GM12878 (cell line): Measurements from ENCODE around the gene PIGM. TPM values are rescaled to one million over a fixed set of nuclear protein-coding genes. Genes with fewer than 3 reads are reported as not detected.

Source experiments
- ATAC-seq: fragments of 200-7000 bp; cut with Tn5 transposase; 3 replicates; pipeline ENCODE4 v1.9.1; 2020; ENCODE audit warnings: mild to moderate bottlenecking, moderate library complexity
- BruUV-seq: library from RNA; stranded (reverse); fragments of 400-500 nt; replicated peaks from 2 replicates; lab custom pipeline; 2021; lab: Mats Ljungman, UMichigan
- CTCF ChIA-PET: fragments of 300-600 bp; sonication (Branson Sonifier 250); formaldehyde crosslinking; extraction: SDS; loops from one replicate; lab custom pipeline; 2021; ENCODE audit warnings: inconsistent platforms; lab: Yijun Ruan, JAX
- POLR2A ChIA-PET: fragments of 350-600 bp; formaldehyde crosslinking; extraction: SDS; loops from one replicate; lab custom pipeline; 2021; ENCODE audit warnings: inconsistent platforms; lab: Charles Lee
- RAD21 ChIA-PET: fragments of 300-600 bp; sonication (Branson Sonifier 250); formaldehyde crosslinking; loops from one replicate; lab custom pipeline; 2023; ENCODE audit warnings: antibody characterized with exemption; ENCODE audit not compliant: unreplicated experiment; lab: Charles Lee
- SMC1A ChIA-PET: fragments of 300-600 bp; sonication (Branson Sonifier 250); formaldehyde crosslinking; loops from one replicate; lab custom pipeline; 2023; ENCODE audit not compliant: unreplicated experiment, uncharacterized antibody; lab: Charles Lee
- DNase-seq: peaks from one replicate; pipeline ENCODE4 v3.0.0-alpha.2; 2011; ENCODE audit warnings: low read depth, low spot score
- FAIRE-seq: peaks from 3 replicates; lab custom pipeline; 2011; peaks lifted over from hg19 to GRCh38; lab: Jason Lieb, UNC
- H2AFZ ChIP-seq: 2 replicates; pipeline ENCODE4 v1.6.0; 2011; ENCODE audit warnings: low read depth, low read length, control low read depth; ENCODE audit not compliant: control insufficient read depth
- H3K27ac ChIP-seq: 2 replicates; pipeline ENCODE4 v1.5.1; 2011; ENCODE audit warnings: control low read depth; ENCODE audit not compliant: control insufficient read depth, insufficient read depth
- H3K27me3 ChIP-seq, 2 experiments: replicated peaks in 1 of 2; 2 replicates each; pipeline versions ENCODE4 v1.6.0 to v1.6.1; 2011; ENCODE audit warnings: low read length in 1 of 2; ENCODE audit not compliant: control insufficient read depth in 2 of 2, insufficient read depth in 2 of 2
- H3K36me3 ChIP-seq, 2 experiments: 2 replicates each; pipeline ENCODE4 v1.5.1; 2011; ENCODE audit warnings: low read length in 1 of 2; ENCODE audit not compliant: control insufficient read depth in 2 of 2, insufficient read depth in 2 of 2
- H3K4me1 ChIP-seq: 2 replicates; pipeline ENCODE4 v1.6.1; 2011; ENCODE audit warnings: mild to moderate bottlenecking, low read length, moderate library complexity, mixed read lengths; ENCODE audit not compliant: control insufficient read depth, insufficient read depth
- H3K4me2 ChIP-seq: 2 replicates; pipeline ENCODE4 v1.6.0; 2011; ENCODE audit warnings: control low read depth; ENCODE audit not compliant: control insufficient read depth, insufficient read depth
- H3K4me3 ChIP-seq: fragments of 200-600 bp; sonication (generic); 2 replicates; pipeline ENCODE4 v1.5.1; 2016
- H3K79me2 ChIP-seq: 2 replicates; pipeline ENCODE4 v1.6.0; 2011; ENCODE audit warnings: low read length; ENCODE audit not compliant: control insufficient read depth, insufficient read depth
- H3K9ac ChIP-seq: 2 replicates; pipeline ENCODE4 v1.8.0; 2011; ENCODE audit warnings: low read length, control low read depth, mixed read lengths; ENCODE audit not compliant: control insufficient read depth, insufficient read depth
- H3K9me3 ChIP-seq: replicated peaks from 3 replicates; pipeline ENCODE4 v1.5.1; 2011; ENCODE audit warnings: mild to moderate bottlenecking, low read length; ENCODE audit not compliant: control insufficient read depth, insufficient read depth
- H4K20me1 ChIP-seq: 2 replicates; pipeline ENCODE4 v1.6.0; 2011; ENCODE audit not compliant: control insufficient read depth, insufficient read depth
- BCL3 ChIP-seq: IDR thresholded peaks from 2 replicates; pipeline ENCODE4 v1.6.1; 2011; ENCODE audit warnings: borderline replicate concordance, low read depth, mild to moderate bottlenecking, moderate library complexity, low read length; ENCODE audit not compliant: insufficient read depth, poor library complexity, severe bottlenecking
- CHD1 ChIP-seq: IDR thresholded peaks from 2 replicates; pipeline ENCODE4 v1.6.1; 2012; ENCODE audit warnings: low read depth, low read length, improper control_type of control experiment
- CREM ChIP-seq: IDR thresholded peaks from 2 replicates; pipeline ENCODE4 v1.6.1; 2014; ENCODE audit warnings: antibody characterized with exemption, low read depth
- EGR1 ChIP-seq, 2 experiments: IDR thresholded peaks; 1 replicate in 1 of 2; 2 replicates in 1 of 2; pipeline ENCODE4 v1.6.1; 2011 to 2012; ENCODE audit warnings: low read depth in 2 of 2, low read length in 2 of 2, borderline replicate concordance in 1 of 2, mild to moderate bottlenecking in 1 of 2, moderate library complexity in 1 of 2
- FOS ChIP-seq: IDR thresholded peaks from 3 replicates; pipeline ENCODE4 v1.6.1; 2011; ENCODE audit warnings: borderline replicate concordance; ENCODE audit not compliant: insufficient read length; ENCODE audit errors: extremely low read depth
- HDAC2 ChIP-seq: fragments of 200-600 bp; sonication (generic); IDR thresholded peaks from 2 replicates; pipeline ENCODE4 v1.6.1; 2017
- HDGF ChIP-seq: fragments of 450-650 bp; IDR thresholded peaks from 2 replicates; pipeline ENCODE4 v1.6.1; 2016; ENCODE audit warnings: antibody characterized with exemption
- IKZF1 ChIP-seq: fragments of 450-650 bp; conservative IDR thresholded peaks from 2 replicates; pipeline ENCODE4 v1.6.1; 2017; ENCODE audit warnings: antibody characterized with exemption, mild to moderate bottlenecking
- KLF5 ChIP-seq: fragments of 450-650 bp; IDR thresholded peaks from 2 replicates; pipeline ENCODE4 v1.6.1; 2014; ENCODE audit warnings: mild to moderate bottlenecking; ENCODE audit not compliant: partially characterized antibody
- MYC ChIP-seq: IDR thresholded peaks from 2 replicates; pipeline ENCODE4 v1.6.1; 2011; ENCODE audit warnings: mild to moderate bottlenecking, low read length, moderate library complexity, inconsistent platforms; ENCODE audit not compliant: insufficient read depth, insufficient replicate concordance, insufficient read length, severe bottlenecking
- NFYB ChIP-seq: IDR thresholded peaks from 2 replicates; pipeline ENCODE4 v1.6.1; 2011; ENCODE audit warnings: low read depth, mild to moderate bottlenecking, low read length, improper control_type of control experiment, moderate library complexity; ENCODE audit not compliant: insufficient read depth
- NR2C1 ChIP-seq: fragments of 450-650 bp; IDR thresholded peaks from 2 replicates; pipeline ENCODE4 v1.6.1; 2017; ENCODE audit warnings: antibody characterized with exemption, mild to moderate bottlenecking, moderate library complexity
- PAX8 ChIP-seq: fragments of 450-650 bp; IDR thresholded peaks from 2 replicates; pipeline ENCODE4 v1.6.1; 2017; ENCODE audit warnings: mild to moderate bottlenecking, moderate library complexity
- PML ChIP-seq: IDR thresholded peaks from 2 replicates; pipeline ENCODE4 v1.6.1; 2012; ENCODE audit warnings: low read length, inconsistent platforms
- POU2F2 ChIP-seq: IDR thresholded peaks from 3 replicates; pipeline ENCODE4 v1.6.1; 2011; ENCODE audit warnings: low read depth, mild to moderate bottlenecking, low read length, borderline replicate concordance
- SMC3 ChIP-seq: IDR thresholded peaks from 2 replicates; pipeline ENCODE4 v1.6.1; 2011; ENCODE audit warnings: low read length, improper control_type of control experiment, borderline replicate concordance
- SUZ12 ChIP-seq: fragments of 200-600 bp; sonication (generic); IDR thresholded peaks from one replicate; pipeline ENCODE4 v1.6.1; 2018; ENCODE audit warnings: antibody characterized with exemption, mild to moderate bottlenecking; ENCODE audit not compliant: unreplicated experiment
- WRNIP1 ChIP-seq: IDR thresholded peaks from 2 replicates; pipeline ENCODE4 v1.6.1; 2011; ENCODE audit warnings: low read depth, low read length, improper control_type of control experiment, borderline replicate concordance
- YY1 ChIP-seq: IDR thresholded peaks from 2 replicates; pipeline ENCODE4 v1.6.1; 2011; ENCODE audit warnings: low read depth, mild to moderate bottlenecking, low read length
- ZNF274 ChIP-seq: IDR thresholded peaks from one replicate; pipeline ENCODE4 v1.8.0; 2011; ENCODE audit not compliant: insufficient read length, insufficient read depth
- WGBS: methylation state at CpG from one replicate; pipeline ENCODE4 v1.1.6; 2016; ENCODE audit warnings: low lambda C conversion rate; ENCODE audit not compliant: insufficient replicate concordance, insufficient coverage; ENCODE audit errors: missing lambda C conversion rate; 5-methylcytosine and 5-hydroxymethylcytosine counted together
- in situ Hi-C: fragments of 300-500 bp; cut with MboI; formaldehyde crosslinking; loops from 9 replicates; pipeline ENCODE4 v1.14.3; 2018; ENCODE audit warnings: mixed read lengths
- intact Hi-C: fragments of 100-400 bp; cut with micrococcal nuclease; formaldehyde crosslinking; loops from one replicate; pipeline ENCODE4 v1.14.2; 2022; ENCODE audit not compliant: unreplicated experiment
- polyA plus RNA-seq, 11 experiments: library from polyadenylated mRNA; depleted of rRNA in 4 of 11; unstranded in 6 of 11; stranded (reverse) in 5 of 11; fragments of >200 nt; fragmentation: Nextera tagmentation in 4 of 11; fragmentation: Illumina TruSeq in 1 of 11; extraction: Ambion mirVana in 4 of 11; extraction: Trizol in 1 of 11; gene quantifications; 1 replicate in 1 of 11; 2 replicates in 10 of 11; pipeline versions ENCODE4 v1.2.1 to v1.2.3, GENCODE V29; 2011 to 2016; ENCODE audit warnings: inconsistent platforms in 2 of 11, missing spikeins in 2 of 11, low read depth in 1 of 11
- total RNA-seq, 4 experiments: library from RNA; depleted of rRNA in 3 of 4; stranded (reverse); fragments of >200 nt in 3 of 4; fragmentation: Illumina TruSeq in 1 of 4; extraction: Trizol in 1 of 4; gene quantifications; 2 replicates each; pipeline versions ENCODE4 v1.2.1 to v1.2.3, GENCODE V29; 2013 to 2021
- TF ChIP-seq, protein P1 (sequence below): IDR thresholded peaks from 2 replicates; pipeline ENCODE4 v1.6.1; 2011; ENCODE audit warnings: low read depth, mild to moderate bottlenecking, low read length, moderate library complexity, borderline replicate concordance; ENCODE audit errors: extremely low read depth

The PIGM gene
- total and polyA plus RNA-seq, 10 of the 15 experiments (the other 5 are each of a cell fraction or from before 2014, with no cell fraction given) = 2.6 to 6.1 (median 4.6) TPM

- ChIA-PET SMC1A (interaction anchor here (1.1 to 6.5 kb wide), 16 partner anchors 9 to 330 kb away, joined by 3 to 89 read pairs (median 6); partner anchors contain the start of genes KCNJ10 and KCNJ9), POLR2A (interaction anchor here (1.0 to 2.0 kb wide), 3 partner anchors 16 to 39 kb away, joined by 4 to 9 read pairs (median 7); partner anchors contain the start of gene PIGM), RAD21 (interaction anchor here (0.8 to 3.0 kb wide), 19 partner anchors 8 to 206 kb away, joined by 3 to 50 read pairs (median 3); partner anchors contain the start of gene KCNJ9), CTCF (interaction anchor here (0.6 to 49.8 kb wide), 28 partner anchors 8 to 1036 kb away, joined by 3 to 1035 read pairs (median 8); partner anchors contain the start of genes FCRL6, IGSF8, KCNJ10 and KCNJ9)
- intact Hi-C loops (loop anchor here (2.0 kb wide), 1 partner anchor 38 kb away; no protein-coding TSS in a partner anchor), in situ Hi-C loops (no loop called here)
- ATAC-seq (peak; percentile 96), FAIRE-seq (peak; percentile 75), DNase-seq (no peak)
- Histone ChIP-seq H3K27ac (no peak overlapping the region), H3K4me2 (peak overlapping the region; percentile 53), H3K36me3 (no peaks in the 10 kb centered on the region), H3K27me3 (no peaks in the 10 kb centered on the region; a peak in 3 of 4 replicates), H2AFZ (peak overlapping the region; percentile 79), H3K79me2 (no peaks in the 10 kb centered on the region), H3K9me3 (no peaks in the 10 kb centered on the region), H3K4me1 (peaks cover 11% of the 10 kb centered on the region), H4K20me1 (no peaks in the 10 kb centered on the region), H3K4me3 (0 out of 2 replicates have a peak overlapping the region, but pooled peaks have one; percentile 16), H3K9ac (no peak overlapping the region)
- WGBS = under 1% methylated on average over 11 of the region's 11 CpGs
- BruUV-seq = no TSS peak
- TF ChIP-seq BCL3 = no peak
- TF ChIP-seq MYC = no peak
- peak; percentile 42; the same call in 1 of the 2 replicates for TF ChIP-seq SMC3
- TF ChIP-seq CREM = no peak
- 0 out of 2 replicates have a peak, but pooled peaks have one; percentile 20 for TF ChIP-seq YY1
- TF ChIP-seq NR2C1 = no peak
- TF ChIP-seq WRNIP1 = no peak
- TF ChIP-seq EGR1 (IDR thresholded peaks at IDR 0.05; ENCODE audit: borderline replicate concordance in 1 of 2, low read depth in 2 of 2, low read length in 2 of 2) = peak in 1 of 2 experiments; percentile 61; a peak in 1 of 3 replicates
- TF ChIP-seq FOS = no peak
- TF ChIP-seq PAX8 = no peak
- no peak for TF ChIP-seq CHD1
- TF ChIP-seq POU2F2 = no peak
- no peak for TF ChIP-seq ZNF274
- TF ChIP-seq HDGF = no peak
- TF ChIP-seq IKZF1 = 0 out of 2 replicates have a peak, but pooled peaks have one; percentile 22
- TF ChIP-seq SUZ12 = no peak
- no peak for TF ChIP-seq KLF5
- TF ChIP-seq NFYB = no peak
- no peak for TF ChIP-seq PML
- TF ChIP-seq, protein P1, sequence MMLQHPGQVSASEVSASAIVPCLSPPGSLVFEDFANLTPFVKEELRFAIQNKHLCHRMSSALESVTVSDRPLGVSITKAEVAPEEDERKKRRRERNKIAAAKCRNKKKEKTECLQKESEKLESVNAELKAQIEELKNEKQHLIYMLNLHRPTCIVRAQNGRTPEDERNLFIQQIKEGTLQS = 0 out of 2 replicates have a peak, but pooled peaks have one; percentile 11
- TF ChIP-seq HDAC2 = no peak
Measured at GRCh38 chr1:160046494-160047110, 14.8 kb upstream of the PIGM start.
